Cerebellar cortex (tissue), 1 donor: ENCODE measurements around the gene CD200R1L.

Experiments
- DNase-seq: peaks from one replicate; pipeline ENCODE4 v3.0.0-alpha.2; 2015; ENCODE audit warnings: low spot score

The CD200R1L gene

DNA sequence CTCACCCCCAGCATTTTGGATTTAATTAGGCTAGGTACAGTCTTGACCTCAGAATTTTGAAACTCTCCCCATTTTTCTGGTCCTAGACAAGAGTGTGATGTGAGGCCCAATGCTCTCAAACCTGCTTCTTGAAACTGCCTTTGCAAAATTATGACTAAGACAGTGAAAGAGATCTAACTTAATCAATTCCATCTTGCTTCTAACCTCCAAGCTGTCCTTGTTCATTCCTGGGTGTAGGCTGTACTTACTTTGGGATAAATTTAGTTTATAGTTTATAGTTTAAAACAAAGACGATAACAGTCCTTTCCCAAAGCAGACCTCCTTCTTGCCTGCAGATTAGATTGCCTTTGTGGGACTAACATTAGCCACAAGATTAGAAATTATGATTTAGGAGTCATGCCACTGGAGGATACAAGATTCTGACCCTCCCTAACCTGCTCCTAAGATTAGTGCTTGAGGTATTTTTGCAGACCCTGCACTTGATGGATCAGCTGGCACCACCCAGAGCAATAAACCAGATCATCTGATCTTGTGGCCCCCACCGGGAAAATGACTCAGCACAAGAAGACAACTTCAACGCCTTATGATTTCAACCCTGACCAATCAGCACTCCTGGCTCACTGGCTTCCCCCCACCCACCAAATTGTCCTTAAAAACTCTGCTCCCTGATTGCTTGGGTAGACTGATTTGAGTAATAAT, 59.6 kb downstream of the CD200R1L start:
- DNase-seq: no peak

DNA sequence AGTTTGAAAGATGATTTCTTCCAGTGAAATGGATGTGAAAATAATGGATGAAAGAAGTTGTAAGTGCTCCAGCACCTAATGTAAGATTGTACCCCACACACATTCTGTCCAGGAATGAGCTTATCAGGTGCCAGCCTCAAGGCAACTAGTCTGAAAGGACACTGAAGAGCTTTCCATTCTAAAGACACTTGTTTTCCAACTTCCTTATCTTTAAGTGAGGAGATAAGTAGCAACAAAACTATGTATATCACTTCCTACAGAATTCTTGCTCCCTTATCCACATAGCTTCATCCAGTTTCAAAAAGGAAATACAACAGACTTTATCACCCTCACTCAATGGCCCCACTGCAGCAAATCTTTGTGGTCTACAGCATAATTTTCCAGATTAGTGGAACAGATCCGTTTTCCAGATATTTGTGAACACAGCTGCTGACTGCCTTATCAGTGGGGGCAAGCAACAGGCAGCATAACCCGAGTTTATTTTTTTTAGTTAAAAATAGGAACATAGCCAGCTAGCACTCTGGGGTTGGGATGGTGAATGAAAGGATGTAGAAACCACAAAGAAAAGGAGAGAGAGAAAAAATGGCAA, 60.6 kb downstream of the CD200R1L start:
- DNase-seq: no peak

DNA sequence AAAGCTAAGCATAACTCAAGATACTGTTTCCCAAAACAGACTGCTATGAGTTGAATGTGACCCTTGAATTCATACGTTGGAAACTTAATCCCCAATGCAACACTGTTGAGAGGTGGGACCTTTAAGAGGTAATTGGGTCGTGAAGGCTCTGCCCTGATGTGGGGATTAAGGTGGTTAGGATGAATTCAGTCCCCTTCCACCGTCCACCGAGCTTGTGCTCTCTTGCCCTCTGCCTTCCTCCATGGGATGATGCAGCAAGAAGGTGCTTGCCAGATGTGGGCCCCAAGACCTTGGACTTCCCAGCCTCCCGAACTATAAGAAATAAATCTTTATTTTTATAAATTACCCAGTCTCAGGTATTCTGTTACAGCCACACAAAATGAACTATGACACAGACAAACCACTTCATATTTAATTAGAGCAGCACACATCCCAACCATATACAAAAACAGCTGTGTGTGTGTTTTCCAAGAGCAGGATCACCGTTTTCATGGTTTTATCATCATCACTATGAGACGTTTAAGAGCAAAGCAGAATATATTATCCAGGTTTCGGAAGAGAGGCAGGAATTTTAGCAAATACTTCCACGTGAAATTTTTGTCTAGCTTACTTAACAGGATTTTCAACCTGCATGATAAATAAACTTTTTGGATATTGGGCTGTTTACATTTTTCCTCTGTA, 61.2 kb downstream of the CD200R1L start:
- DNase-seq: no peak

DNA sequence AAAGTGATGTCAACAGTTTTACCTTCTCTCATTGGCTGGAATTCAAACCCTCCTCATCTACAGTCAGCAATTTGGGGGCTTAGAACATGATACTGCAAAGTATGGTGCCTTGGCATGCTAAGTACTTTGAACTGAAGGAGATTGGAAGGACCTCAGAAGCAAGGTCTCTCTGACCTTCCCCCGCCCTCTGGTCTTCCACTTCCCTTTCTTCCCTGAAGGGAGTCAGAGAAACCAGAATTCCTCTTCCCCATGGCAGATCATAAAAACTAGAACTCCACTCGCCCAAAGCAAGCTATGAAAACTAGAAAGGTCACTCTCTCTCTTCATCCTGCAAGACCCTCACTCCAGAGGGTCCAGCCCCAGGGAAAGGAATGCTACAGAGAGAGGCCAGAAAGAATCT, 64.2 kb downstream of the CD200R1L start:
- DNase-seq: no peak

DNA sequence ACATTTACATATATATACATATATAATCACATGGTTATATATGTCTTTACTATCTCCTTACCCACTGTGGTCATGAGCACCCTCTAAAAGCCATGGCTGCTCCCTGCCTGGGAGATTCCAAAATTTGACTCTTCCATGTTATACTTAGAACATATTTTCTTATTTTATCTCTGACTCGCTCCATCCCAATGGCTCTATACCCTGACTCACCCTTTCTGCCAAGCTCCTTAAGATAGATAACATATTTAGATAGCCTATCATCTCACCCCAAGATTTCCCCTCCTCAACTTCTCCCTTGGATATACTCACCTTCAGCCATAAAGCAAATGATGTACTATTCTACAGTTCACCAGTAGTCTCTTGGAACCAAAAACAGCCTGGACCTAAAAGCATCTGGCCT, 65.1 kb downstream of the CD200R1L start:
- DNase-seq: no peak

DNA sequence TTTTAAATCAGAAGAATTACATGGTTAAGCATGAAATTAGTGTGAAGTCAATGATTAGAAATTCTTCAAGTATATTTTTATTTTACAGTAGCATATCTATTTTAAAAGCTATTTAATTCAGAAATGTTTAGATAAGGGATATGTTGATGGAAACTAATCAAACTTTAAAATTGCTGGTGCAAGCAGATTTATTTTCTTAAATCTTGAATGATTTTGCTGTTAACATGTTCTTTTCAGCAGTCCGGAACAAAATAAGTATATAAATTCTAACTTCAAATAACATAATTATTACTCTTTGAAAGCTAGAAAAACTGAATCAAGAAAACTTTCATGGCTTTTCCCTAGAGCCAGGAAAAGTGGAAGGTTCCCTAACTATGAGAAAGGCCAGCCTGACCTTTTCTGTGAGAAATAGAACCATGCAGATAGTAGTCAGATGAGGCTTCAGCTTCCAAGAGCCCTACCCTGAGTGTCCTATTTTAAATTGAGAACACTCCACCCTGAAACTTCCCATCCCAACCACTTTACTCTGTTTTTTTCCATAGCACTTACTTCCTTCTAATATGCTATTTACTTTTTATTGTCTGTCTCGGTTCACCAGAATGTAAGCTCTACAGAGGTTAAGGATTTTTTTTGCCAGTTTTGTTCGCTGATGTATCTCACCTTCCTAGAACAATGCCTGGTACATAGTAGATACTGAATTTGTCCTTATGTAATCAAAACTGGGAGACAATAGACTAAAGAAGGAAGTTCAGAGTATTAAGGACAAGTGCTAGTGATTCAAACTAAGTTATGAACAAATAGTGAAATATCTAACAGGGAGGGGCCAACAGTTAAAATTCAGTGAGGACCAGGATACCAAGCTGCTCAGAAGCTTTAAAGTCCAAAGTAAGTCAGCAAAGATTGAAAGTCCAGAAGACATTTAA, 66.8 kb downstream of the CD200R1L start:
- DNase-seq: no peak

DNA sequence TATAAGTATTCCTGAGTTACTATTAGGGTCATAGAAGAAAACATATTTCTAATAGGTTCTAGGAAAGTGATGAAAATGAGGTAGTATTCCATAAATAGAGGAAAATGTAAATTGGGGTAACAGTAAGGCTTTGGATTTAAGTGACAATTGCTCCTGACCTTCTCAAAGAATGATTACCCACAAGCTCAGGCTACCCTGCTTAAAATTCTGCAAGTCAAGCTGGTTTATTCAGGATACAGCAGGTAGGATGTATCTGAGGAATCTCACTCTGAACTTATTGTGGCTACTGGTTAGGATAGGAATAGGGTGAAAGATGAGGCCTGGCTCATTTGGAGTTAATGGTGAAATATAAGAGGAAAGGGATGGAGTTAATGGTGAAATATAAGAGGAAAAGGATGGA, 67.7 kb downstream of the CD200R1L start:
- DNase-seq: no peak

DNA sequence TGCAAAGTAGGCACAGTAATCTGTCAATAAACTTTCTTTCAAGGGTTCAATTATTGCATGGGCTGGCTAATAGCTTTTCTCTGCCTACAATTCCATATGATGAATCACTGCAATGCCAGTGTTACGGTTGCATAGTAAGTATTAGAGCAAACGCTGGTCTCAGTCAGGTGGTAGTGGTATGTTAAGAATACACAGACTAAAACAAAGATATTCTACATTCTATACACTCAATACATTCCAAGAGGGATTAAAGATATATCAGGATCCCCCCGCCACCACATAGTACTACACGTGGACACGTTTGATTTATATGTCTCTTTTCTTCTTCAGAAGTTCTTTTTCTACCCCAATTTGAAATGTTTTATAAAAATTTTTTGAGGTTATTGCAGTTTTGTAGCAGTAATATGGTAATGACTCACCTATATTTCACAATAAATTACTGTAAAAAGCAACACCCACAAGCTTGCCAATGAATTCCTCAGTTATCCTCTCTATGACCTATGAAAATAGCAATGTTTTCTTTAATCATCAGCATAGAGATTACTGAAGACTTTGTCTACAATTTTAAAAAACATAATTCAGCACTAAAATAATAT, 68.2 kb downstream of the CD200R1L start:
- no peak for DNase-seq

DNA sequence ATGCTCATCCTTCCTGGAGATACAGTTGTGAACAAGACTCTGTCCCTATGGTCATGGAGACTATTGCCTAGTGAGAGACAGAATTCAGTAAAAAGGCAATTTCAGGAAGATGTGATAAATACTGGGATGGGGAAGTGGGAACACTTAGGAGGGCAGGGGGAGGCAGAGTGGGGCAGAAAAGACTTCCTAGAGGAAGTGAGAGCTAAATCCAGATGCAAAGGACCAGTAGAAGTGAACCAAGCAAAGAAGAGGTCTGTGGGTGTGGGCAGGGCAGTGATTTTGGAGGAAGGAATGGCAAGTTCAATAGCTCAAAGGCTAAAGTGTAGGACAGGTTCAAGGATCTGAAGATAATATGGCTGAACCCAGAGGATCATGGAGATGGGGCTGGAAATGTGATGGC, 68.9 kb downstream of the CD200R1L start:
- no peak for DNase-seq

DNA sequence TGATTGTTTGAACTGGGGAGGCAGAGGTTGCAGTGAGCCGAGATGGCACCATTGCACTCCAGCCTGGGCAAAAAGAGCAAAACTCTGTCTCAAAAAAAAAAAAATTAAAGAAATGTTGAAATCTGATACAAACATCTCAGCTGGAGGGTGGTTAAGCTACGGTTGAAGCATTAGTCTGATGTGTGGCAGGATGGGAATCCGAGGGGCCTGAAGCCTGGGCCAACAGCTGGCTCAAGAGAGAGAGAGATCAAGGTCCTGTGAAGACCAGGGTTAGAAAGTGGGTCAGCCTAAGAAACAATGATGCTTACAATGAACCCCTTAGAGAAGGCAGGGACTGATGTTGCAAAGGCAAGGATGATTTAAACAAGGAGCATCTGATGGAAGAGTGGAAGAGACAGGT, 69.8 kb downstream of the CD200R1L start:
- no peak for DNase-seq

DNA sequence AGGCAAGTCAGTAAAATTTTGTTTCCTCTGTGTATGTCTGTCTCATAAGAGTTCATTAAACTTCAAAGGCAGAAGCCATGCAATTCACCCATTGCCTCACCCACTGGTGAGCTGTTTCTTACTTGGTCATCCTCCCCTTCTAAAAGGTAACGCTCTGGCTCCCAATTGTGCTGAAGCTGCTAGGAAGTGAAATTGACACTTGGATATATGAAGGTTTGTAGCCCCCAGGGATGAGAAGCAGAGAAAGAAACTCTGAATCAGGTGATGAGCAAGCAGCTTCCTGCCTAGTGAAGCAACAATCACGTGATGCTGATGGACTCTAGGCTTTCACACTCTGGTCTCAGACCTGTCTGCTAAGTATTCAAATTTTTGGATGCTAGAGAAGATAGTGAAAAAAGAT, 70.7 kb downstream of the CD200R1L start:
- DNase-seq: no peak

DNA sequence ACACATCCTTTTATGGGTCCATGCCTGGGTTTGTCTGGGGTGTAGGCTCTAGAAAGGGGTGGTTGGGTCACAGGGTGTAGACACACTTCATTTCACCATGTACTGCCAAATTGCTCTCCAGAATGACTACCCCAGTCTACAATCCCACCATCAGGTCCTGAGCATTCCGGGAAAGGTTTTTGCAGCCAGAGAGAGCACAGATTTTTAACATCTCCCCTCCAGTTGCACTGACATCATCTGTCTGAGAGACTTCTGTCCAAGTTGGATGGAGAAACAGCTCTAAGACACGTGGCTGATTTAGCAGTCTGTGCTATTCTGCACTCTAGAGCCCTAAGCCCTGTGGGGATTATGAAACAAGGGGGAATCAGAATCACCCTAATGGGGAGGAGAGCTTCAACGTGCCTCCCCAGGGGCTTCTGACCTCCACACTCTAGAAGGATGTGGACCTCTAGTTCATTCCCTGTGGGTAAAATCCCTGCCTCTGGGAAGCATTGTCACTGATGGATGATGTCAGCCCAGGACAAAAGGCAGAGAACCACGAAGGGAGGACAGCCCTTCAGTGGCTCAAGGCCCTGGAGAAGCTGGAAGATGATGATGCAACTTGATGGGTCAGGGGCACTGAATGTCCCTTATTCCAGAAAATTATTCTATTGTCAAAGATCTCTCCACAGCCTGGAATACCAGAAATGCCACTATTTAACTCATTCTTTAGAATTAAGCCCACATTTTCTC, 71.5 kb downstream of the CD200R1L start:
- DNase-seq: no peak

DNA sequence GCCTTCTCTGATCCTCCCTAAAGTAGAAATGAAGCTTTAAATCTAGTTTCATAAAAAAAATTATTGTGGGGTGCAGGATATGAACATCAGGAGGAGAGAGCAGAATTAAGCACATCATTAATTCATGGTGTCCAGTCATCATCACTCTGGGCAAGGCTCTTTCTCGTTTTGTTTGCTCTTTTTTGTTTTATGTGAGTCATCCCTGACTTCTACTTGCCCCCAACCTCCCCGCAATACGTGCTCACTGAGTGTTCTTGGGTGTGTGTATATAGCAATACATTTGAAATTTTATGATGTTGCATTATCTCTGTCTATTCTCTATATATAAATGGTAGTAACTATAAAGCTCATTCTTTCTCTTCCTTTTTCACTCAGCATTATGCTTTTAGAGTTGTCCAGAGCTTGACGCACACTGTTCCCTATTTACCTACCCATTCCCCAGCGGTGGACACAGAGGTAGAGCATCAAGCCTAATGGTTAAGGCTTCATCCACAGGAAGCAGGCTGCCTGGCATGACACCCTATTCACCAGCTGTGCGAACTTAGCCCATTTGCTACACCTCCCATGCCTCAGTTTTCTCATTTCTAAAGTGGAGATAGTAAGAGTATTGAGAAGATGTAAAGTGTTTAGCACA, 72.3 kb downstream of the CD200R1L start:
- DNase-seq: no peak

DNA sequence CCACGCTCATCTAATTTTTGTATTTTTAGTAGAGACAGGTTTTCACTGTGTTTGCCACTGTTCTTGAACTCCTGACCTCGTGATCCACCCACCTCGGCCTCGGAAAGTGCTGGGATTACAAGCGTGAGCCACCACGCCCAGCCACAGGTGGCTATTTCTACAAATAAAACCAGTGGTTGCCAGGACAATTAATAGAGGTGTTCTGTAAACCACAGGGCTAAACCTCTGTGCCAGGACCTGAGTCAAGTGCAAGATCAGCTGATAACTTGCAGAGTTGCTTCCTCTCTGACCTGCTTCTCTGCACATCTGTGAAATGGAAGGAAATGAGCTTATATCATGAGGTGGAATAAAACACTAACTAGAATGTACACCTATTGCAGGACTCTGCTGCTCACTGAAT, 72.8 kb downstream of the CD200R1L start:
- DNase-seq: no peak

DNA sequence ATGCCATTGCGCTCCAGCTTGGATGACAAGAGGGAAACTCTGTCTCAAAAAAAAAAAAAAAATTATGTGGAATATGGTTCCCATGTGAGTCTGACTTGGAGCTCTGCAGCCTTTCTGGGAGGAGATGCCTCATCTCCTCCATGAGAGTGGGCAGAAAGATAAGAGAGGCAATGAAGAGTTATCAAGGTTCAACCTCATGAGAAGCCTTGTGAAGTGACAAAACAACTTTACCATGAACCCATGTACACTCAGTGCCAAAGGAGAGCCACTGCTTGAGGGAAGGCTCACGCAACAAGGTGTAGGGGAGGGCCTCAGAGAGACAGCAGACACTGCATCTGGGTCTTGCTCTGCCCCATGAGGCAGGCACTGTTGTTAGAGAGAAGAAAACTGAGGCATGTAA, 75.7 kb downstream of the CD200R1L start:
- no peak for DNase-seq

DNA sequence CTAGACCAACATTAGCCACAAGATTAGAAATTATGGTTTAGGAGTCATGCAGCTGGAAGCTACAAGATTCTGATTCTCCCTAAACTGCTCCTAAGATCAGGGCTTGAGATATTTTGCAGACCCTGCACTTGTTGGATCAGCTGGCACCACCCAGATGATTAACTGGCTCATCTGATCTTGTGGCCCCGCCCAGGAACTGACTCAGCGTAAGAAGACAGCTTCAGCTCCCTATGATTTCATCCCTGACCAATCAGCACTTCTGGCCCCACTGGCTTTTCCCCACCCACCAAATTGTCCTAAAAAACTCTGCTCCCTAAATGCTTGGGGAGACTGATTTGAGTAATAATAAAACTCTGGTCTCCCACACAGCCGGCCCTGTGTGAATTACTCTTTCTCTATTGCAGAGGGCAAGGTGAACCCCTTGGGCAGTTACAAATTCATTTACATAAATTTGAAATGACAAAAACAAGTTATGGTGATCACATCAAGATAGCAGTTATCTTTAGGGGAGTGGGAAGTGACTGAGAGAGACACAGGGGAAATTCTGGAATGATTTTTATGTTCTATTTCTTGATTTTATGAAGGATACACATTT, 76.5 kb downstream of the CD200R1L start:
- DNase-seq: no peak

DNA sequence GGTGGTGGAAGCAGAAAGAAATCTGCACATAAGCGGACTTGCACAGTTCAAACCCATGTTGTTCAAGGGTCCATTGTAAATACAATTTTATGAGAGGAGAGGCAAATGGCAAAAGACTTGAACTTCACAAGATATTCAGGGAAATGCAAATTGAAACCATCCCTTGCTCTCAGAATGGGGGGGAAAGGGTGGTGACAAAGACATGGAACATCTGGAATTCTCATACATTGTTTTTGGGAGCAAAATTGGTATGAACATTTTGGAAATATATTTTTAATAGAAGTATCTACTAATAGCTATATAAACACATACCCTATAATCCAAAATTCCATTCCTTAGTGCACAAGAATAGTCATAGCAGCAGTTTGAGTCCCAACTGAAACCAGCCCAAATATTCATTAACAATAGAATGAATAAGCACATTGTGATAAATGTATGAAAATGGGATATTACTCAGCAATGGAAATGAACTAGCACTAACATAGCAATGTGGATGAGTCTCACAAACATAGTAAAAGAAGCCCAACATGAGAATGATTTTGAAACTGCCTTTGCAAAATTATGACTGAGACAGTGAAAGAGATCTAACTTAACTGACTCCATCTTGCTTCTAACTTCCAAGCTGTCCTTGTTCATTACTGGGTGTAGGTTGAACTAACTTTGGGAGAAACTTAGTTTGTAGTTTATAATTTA, 77.2 kb downstream of the CD200R1L start:
- no peak for DNase-seq

DNA sequence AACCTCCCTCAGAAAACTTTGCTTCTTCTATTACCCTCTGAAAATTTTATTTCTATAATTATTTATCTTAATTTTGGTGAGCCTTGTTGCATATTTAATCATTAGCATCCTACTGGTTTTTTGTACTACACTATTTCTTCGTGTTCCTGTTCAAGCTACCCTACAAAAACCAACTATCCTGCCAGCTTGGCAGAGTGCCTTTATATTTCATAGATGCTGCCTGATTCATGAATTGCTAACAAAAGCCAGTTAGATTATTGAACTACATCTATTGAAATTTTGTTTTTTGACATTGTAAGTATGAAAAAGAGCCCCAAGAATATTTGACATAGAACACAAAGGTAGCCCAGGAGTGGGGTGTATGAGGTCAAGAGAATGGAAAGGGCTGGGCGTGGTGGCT, 78.9 kb downstream of the CD200R1L start:
- no peak for DNase-seq

DNA sequence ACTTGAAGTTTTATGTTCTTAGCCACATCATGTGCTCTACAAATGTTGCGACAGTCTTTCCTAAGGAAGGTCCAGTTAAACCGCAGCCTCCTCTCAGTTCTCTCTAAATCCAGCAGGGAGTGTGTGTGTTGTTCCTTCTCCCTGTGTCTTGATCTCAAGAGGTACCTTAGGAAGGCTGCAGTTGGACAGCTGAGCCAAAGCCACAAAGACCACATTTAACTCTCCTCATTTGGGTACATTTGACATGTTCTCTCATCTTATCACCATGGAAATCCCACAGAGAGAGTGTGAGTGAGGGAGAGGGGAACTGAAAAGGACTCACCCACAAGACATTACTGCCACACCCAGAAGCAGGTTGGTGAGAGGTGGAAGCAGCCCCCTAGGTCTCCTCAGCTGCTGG, 79.5 kb downstream of the CD200R1L start:
- no peak for DNase-seq
